Activated T-helper 2 cell treated with anti-CD3 and anti-CD28 coated beads, Interferon-gamma antibody, Interleukin-2, Interleukin-4, amounts not matched to agents 10 μg/mL and 5 μg/mL and 100 μg/mL, durations not matched to agents 14 hours and 24 hours and 36 hours (primary cell): ENCODE data around the gene PTAR1. TPM values are rescaled to one million over a fixed set of nuclear protein-coding genes. Genes with fewer than 3 reads are reported as not detected.
A peak's percentile ranks its signal among the peaks of the same experiment; 100 is the strongest.
"Not testable (repeated sequence)": the region's sequence is repeated elsewhere in the genome, so short reads cannot be mapped to it uniquely, and the experiment has no call there.

Experiments
- DNase-seq: peaks from one replicate; pipeline ENCODE4 v3.0.0; 2021; ENCODE audit warnings: low spot score
- H3K27ac Mint-ChIP-seq: one replicate; pipeline ENCODE4 v1.8.0; 2021; ENCODE audit warnings: mixed read lengths
- H3K27me3 Mint-ChIP-seq: one replicate; pipeline ENCODE4 v1.8.0; 2021; ENCODE audit warnings: low read depth, mixed read lengths
- H3K36me3 Mint-ChIP-seq: one replicate; pipeline ENCODE4 v1.8.0; 2021; ENCODE audit warnings: low read depth, mixed read lengths
- H3K4me1 Mint-ChIP-seq: one replicate; pipeline ENCODE4 v1.8.0; 2021; ENCODE audit warnings: low read depth, mixed read lengths
- H3K4me3 Mint-ChIP-seq: one replicate; pipeline ENCODE4 v1.8.0; 2021; ENCODE audit warnings: low read depth, mild to moderate bottlenecking, moderate library complexity, mixed read lengths
- H3K9me3 Mint-ChIP-seq: one replicate; pipeline ENCODE4 v1.8.0; 2021; ENCODE audit warnings: mixed read lengths
- intact Hi-C: fragments of 100-400 bp; cut with micrococcal nuclease; formaldehyde crosslinking; loops from one replicate; pipeline ENCODE4 v1.15.1; 2023
- total RNA-seq: library from RNA; stranded (reverse); gene quantifications from 2 replicates; pipeline ENCODE4 v1.2.3, GENCODE V29; 2022

Gene PTAR1
- total RNA-seq, 1 donor from 2014 or later: 51.1 TPM

DNA sequence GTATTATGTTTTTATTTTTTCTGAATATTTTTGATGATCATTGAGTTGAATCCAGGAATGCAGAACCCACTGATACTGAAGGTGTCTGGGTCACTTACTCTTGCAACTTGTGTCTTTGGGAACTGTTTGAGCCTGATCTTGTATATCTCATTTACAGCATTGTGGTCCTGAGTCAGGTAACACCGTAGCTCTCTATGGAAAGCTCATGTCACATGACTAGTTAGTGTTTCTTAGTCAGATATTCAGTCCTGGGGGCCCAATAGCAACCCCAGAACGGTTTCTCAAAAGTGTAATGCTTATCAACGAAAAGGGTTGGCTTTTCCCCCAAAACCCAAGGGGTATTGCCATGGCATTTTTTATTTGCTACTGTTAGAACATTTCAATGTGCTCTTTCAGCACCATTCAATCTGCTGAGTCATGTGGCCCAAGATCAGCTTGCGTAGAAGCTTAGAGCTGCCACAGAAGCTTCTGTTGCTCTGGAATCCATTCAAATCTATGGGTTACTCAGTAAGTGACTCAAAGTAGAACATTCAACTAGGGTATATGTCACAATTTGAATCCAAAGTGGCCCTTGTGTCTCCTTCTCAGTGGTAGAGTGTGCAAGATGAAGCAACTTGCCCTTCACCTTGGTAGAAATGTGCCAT is 12.1 kb upstream of the PTAR1 start:
- H3K4me1 Mint-ChIP-seq: no peaks in the 10 kb centered on the region

DNA sequence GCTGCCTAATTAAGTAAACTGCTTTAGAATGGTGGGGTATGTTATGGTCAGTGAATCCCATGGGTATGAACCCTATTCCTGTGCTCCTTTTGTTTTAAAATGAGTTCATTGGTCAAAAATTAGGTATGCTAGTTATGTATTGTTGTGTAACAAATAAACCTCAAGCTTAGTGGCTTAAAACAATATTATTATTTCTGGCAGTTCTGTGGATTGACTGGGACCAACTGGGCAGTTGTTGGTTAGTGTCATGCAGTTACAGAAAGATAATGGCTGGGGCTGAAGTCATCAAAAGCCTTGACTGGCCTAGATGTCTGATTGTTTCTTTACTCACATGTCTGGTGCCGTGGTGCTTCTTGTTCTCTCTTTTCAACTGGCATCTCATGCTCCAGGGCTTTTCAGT is 8.9 kb upstream of the PTAR1 start:
- no peak overlapping the region for H3K4me3 Mint-ChIP-seq
- no peaks in the 10 kb centered on the region for H3K9me3 Mint-ChIP-seq
- no peaks in the 10 kb centered on the region for H3K4me1 Mint-ChIP-seq
- DNase-seq: no peak
- no peak overlapping the region for H3K27ac Mint-ChIP-seq
- intact Hi-C loops: no loop called here
- H3K27me3 Mint-ChIP-seq: no peaks in the 10 kb centered on the region
- H3K36me3 Mint-ChIP-seq: no peaks in the 10 kb centered on the region

More for the DNA sequence above, 12.1 kb upstream of the PTAR1 start:
- Mint-ChIP-seq H3K27ac (no peak overlapping the region), H3K36me3 (no peaks in the 10 kb centered on the region), H3K4me3 (no peak overlapping the region), H3K27me3 (peaks cover 4% of the 10 kb centered on the region), H3K9me3 (no peaks in the 10 kb centered on the region)
- intact Hi-C loops: no loop called here
- DNase-seq: no peak

DNA sequence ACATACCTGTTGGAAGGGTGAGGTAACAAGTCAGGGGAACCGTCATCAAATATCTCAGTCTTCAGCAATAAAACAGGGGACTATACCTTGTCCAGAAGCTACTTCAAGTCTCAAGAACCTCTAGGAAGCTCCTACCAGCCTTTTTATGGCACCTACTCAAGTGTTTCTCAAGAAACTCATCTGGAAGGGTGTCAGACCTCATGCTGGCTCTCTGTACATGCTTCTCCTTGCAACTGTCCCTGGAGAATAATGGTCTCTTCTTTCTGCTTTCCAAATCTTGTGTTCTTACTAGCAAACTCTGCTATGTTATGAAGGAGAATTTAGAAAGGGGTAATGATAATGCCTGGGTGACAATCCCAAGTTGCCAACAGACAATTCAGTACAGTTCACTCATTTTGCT is 8.3 kb upstream of the PTAR1 start:
- no peak overlapping the region for H3K27ac Mint-ChIP-seq
- H3K4me1 Mint-ChIP-seq: no peaks in the 10 kb centered on the region
- H3K36me3 Mint-ChIP-seq: no peaks in the 10 kb centered on the region
- no peaks in the 10 kb centered on the region for H3K9me3 Mint-ChIP-seq
- H3K4me3 Mint-ChIP-seq: no peak overlapping the region
- no peaks in the 10 kb centered on the region for H3K27me3 Mint-ChIP-seq
- intact Hi-C loops: no loop called here
- DNase-seq: no peak

DNA sequence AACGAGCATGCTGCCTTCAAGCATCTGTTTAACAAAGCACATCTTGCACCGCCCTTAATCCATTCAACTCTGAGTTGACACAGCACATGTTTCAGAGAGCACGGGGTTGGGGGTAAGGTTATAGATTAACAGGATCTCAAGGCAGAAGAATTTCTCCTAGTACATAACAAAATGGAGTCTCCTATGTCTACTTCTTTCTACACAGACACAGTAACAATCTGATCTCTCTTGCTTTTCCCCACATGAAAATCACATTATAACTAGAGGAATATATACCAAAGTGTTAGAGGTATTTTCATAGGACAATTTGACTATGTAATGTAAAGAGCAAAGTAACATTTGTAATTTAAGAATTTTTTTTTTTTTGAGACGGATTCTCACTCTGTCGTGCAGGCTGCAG is 4.1 kb upstream of the PTAR1 start:
- H3K27ac Mint-ChIP-seq, intact Hi-C loops, H3K36me3 Mint-ChIP-seq, H3K9me3 Mint-ChIP-seq, H3K4me1 Mint-ChIP-seq, H3K27me3 Mint-ChIP-seq, DNase-seq, H3K4me3 Mint-ChIP-seq: not testable (repeated sequence)

DNA sequence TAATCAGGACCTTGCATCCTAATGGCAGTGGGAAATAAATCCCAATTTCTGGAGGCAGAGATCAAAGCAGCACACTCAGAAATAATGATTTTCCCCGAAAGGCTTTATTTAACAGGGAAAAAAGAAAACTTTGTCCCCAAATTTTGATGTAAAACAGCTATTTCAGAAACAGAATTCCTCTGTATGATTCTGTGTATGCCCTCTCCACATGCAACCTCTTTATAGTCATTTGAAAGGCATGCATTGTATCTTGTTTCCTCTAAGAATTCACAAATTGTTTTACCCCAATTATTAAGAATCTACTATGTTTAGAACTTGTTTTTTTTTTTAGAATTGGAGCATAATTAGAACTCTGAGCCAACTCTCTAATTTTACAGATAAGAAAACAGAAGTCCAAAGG is 2.7 kb upstream of the PTAR1 start:
- H3K27ac Mint-ChIP-seq: no peak overlapping the region
- intact Hi-C loops: no loop called here

DNA sequence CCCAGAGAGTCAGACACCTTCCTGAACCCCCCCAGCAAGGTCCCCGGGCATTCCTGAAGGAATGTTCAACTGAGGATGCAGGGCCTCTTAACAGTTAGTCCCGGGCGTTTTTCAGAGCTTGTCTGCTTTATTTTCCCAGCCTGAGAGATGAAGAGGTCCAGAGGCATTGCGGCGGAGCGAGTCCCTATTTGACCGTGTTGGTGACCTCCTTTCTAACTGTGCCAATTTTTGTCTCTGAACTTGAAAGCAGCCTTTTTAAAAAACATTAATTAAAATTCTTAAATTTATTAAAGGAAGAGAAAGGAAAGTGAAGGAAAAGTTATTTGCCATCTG is 433 bp upstream of the PTAR1 start:
- Mint-ChIP-seq H3K4me1 (peaks cover 21% of the 10 kb centered on the region), H3K27me3 (no peaks in the 10 kb centered on the region), H3K36me3 (peaks cover 27% of the 10 kb centered on the region), H3K9me3 (no peaks in the 10 kb centered on the region), H3K27ac (peak overlapping the region; percentile 90), H3K4me3 (peak overlapping the region; percentile 97)
- no peak for DNase-seq
- intact Hi-C loops: no loop called here

More for the DNA sequence above, 2.7 kb upstream of the PTAR1 start:
- peaks cover 10% of the 10 kb centered on the region for H3K4me1 Mint-ChIP-seq
- H3K36me3 Mint-ChIP-seq: peaks cover 12% of the 10 kb centered on the region
- no peak overlapping the region for H3K4me3 Mint-ChIP-seq
- no peak for DNase-seq
- no peaks in the 10 kb centered on the region for H3K27me3 Mint-ChIP-seq
- H3K9me3 Mint-ChIP-seq: no peaks in the 10 kb centered on the region

DNA sequence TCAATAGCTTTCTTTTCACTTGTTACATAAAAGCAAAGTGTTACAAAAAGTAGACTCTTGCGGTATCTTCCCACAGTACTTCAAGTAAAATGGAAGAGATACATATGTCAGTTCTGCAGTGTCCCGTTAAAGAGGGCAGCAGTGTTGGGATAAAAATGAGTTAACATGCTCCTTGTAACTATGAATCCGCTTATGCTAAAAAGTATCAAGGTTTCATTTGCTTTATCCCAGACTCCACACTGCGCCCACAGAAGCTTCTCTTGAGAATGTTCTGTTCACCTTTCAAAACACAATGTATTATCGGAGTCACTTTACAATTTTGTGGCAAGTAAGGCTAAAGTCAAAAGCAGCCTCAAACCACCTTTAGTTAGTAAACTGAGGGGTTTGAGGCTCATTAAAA is 790 bp downstream of the PTAR1 start:
- Mint-ChIP-seq H3K27me3 (no peaks in the 10 kb centered on the region), H3K4me3 (peak overlapping the region; percentile 97), H3K9me3 (no peaks in the 10 kb centered on the region), H3K36me3 (peaks cover 31% of the 10 kb centered on the region), H3K4me1 (peaks cover 25% of the 10 kb centered on the region), H3K27ac (peak overlapping the region; percentile 94)
- DNase-seq: no peak
- intact Hi-C loops: loop anchor here (1.0 to 5.0 kb wide), 5 partner anchors 62 to 653 kb away; partner anchors contain the start of genes APBA1, CFAP95 and KLF9

DNA sequence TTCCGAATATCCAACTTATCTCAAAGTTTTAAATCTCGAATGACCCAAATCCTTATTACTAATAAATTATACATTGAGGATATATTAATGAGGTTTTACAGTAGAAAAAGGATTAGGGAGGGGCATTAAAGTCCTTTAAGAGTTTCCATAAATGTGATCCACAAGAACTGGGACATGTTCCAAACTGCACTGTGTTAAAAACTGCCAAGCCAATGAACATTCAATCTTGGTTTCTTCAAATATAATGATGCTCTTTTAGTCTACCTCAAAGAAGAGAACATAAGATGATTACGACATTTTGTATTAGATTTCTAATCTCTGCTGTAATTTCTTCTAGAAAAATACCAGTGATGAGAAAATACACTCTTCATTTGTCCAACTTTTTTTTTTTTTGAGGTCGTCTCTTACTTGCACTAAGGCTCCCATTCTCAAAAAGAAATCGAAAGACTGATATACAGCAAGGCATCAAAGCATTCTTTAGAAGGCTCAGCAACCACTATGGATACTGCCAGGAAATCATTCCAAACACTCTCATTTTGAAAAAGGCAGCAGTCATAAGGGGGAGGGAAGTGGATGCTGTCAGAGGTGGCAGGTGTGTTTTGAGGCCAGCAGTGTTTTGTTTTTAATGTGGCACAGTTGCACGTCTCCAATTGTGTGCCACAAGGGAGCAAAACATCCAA is 1.7 kb downstream of the PTAR1 start:
- intact Hi-C loops: loop anchor here (2.0 to 5.0 kb wide), 4 partner anchors 63 to 654 kb away; partner anchors contain the start of genes CFAP95 and KLF9
- Mint-ChIP-seq H3K36me3 (peaks cover 35% of the 10 kb centered on the region), H3K27me3 (no peaks in the 10 kb centered on the region), H3K9me3 (no peaks in the 10 kb centered on the region), H3K4me3 (peak overlapping the region; percentile 79), H3K27ac (peak overlapping the region; percentile 15), H3K4me1 (peaks cover 28% of the 10 kb centered on the region)
- DNase-seq: no peak

DNA sequence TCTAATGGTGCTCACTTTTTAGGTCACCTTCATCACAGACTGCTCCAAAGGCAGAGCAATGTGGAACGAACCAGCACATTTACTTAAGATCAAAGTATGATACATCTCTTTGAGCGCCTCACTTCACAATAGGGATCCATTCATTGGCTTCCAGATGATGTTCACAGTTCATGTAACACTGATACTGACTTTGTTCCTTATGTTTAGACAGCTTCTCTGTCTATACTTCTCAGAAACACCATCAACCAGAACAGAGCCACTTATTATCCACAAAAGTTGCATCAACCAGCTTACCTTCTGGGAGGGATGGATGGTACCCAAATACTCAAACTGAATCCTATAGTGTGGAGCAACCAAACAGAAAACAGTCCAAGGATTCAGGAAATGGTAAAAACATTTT is 4.6 kb downstream of the PTAR1 start:
- DNase-seq: no peak
- H3K27me3 Mint-ChIP-seq: no peaks in the 10 kb centered on the region
- no peak overlapping the region for H3K4me3 Mint-ChIP-seq
- intact Hi-C loops: loop anchor here (5.0 kb wide), 3 partner anchors 77 to 657 kb away; partner anchors contain the start of gene KLF9
- no peaks in the 10 kb centered on the region for H3K9me3 Mint-ChIP-seq
- no peak overlapping the region for H3K27ac Mint-ChIP-seq
- H3K36me3 Mint-ChIP-seq: peaks cover 44% of the 10 kb centered on the region
- peaks cover 39% of the 10 kb centered on the region for H3K4me1 Mint-ChIP-seq

DNA sequence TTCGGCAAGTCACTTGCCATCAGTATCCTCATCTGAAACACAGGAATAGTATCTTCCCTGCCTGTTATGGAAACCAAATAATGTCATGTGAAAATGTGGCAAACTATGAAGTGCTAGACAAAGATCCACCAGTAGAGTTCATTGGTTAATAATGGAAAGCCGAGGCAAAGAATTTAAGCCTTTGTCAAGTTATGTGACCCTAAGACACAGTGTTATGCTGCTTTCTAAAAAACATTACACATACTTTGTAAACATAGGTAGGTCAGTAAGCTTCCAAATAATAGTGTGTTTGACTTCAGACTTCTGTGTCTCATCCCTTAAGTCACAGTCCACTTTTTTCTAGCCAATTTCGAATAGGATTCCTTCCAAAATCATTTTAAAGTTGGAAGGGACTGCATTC is 6.0 kb downstream of the PTAR1 start:
- no peak overlapping the region for H3K4me3 Mint-ChIP-seq
- H3K27me3 Mint-ChIP-seq: no peaks in the 10 kb centered on the region
- intact Hi-C loops: loop anchor here (5.0 kb wide), 1 partner anchor 577 kb away; no protein-coding TSS in a partner anchor
- no peak overlapping the region for H3K27ac Mint-ChIP-seq
- peaks cover 37% of the 10 kb centered on the region for H3K4me1 Mint-ChIP-seq
- no peaks in the 10 kb centered on the region for H3K9me3 Mint-ChIP-seq
- peaks cover 46% of the 10 kb centered on the region for H3K36me3 Mint-ChIP-seq
- no peak for DNase-seq

DNA sequence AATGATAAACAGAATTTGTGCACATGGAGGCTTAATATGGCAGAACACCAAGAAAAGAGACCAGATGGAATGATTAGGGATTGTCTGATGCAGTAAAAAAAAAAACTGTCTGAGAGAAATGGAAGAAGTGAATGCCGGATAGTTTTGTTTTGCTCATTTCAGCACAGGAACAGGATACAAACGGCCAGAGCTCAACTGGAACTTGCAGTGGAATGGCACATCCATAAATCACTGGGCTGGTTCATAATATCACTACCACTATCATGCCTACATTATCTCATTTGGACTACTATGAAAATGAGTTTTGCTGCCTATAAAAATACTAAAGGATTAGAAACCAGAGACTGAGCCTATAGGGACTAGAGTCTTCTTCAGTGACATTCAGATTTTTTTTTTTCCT is 9.7 kb downstream of the PTAR1 start:
- Mint-ChIP-seq H3K4me3 (no peak overlapping the region), H3K27ac (no peak overlapping the region), H3K4me1 (peaks cover 47% of the 10 kb centered on the region), H3K27me3 (no peaks in the 10 kb centered on the region), H3K36me3 (peaks cover 53% of the 10 kb centered on the region), H3K9me3 (no peaks in the 10 kb centered on the region)
- intact Hi-C loops: loop anchor here (5.0 kb wide), 1 partner anchor 573 kb away; no protein-coding TSS in a partner anchor
- no peak for DNase-seq

DNA sequence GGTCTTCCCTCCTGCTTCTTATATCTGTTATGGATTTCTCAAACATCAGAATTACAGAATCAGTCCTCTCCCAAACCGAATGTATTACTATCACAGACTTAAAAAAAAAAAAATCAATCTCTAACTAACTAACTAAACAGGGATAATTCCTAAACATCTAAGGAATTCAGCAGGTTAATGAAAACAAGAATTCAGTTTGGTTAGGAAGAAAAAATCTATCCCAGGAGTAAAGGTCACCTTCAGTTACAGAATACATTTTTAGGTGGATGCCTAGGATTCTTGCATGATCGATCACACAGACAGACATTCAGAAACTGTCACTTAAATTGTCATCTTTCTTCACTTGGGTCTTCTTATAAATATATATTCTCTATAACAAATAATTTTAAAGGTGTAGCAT is 11.5 kb downstream of the PTAR1 start:
- Mint-ChIP-seq H3K4me1 (peaks cover 53% of the 10 kb centered on the region), H3K27ac (no peak overlapping the region), H3K4me3 (no peak overlapping the region), H3K36me3 (peaks cover 59% of the 10 kb centered on the region), H3K27me3 (no peaks in the 10 kb centered on the region), H3K9me3 (no peaks in the 10 kb centered on the region)
- no peak for DNase-seq
- intact Hi-C loops: no loop called here

DNA sequence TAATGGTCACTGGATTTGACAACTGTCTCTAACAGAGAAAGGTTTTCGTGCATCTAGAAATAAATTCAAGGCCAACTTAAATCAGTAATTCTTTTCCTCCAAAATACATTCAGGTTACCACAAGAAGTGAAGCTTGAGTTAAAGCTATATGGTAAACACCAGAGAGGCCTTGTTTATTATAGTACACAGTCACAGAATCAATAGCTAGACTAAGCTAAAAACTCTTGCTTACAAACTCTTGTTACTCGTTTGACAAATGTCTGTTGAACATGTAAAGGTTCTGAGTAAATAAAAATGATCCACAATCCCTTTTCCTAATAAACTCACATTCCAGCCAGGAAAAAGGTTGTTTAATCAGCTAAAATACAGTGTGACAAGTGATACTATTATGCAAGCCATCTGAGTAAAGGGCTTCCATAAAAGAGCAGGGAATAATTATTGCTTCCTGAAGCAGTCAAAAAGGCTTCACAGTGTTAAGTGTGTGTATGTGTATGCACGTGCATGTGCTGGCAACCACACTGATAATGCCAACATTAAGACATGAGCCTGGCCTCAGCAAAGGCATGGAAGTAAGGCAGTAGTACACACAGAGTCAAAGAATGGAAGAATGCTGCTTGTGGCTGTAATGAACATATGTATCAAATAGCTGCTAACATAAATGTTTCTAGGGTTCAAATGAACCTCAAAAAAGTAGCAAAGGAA is 12.8 kb downstream of the PTAR1 start:
- H3K27ac Mint-ChIP-seq: peak overlapping the region; percentile 79

More for the DNA sequence above, 12.8 kb downstream of the PTAR1 start:
- Mint-ChIP-seq H3K36me3 (peaks cover 62% of the 10 kb centered on the region), H3K4me3 (no peak overlapping the region), H3K9me3 (no peaks in the 10 kb centered on the region), H3K27me3 (no peaks in the 10 kb centered on the region), H3K4me1 (peaks cover 49% of the 10 kb centered on the region)
- no peak for DNase-seq
- intact Hi-C loops: no loop called here
